ENCODE results near the gene KCTD15. TPM values are rescaled to one million over a fixed set of nuclear protein-coding genes. Genes with fewer than 3 reads are reported as not detected.

Gene KCTD15
- total and polyA plus RNA-seq, 4 donors: 0.89 to 13.8 (median 8.1) TPM

DNA sequence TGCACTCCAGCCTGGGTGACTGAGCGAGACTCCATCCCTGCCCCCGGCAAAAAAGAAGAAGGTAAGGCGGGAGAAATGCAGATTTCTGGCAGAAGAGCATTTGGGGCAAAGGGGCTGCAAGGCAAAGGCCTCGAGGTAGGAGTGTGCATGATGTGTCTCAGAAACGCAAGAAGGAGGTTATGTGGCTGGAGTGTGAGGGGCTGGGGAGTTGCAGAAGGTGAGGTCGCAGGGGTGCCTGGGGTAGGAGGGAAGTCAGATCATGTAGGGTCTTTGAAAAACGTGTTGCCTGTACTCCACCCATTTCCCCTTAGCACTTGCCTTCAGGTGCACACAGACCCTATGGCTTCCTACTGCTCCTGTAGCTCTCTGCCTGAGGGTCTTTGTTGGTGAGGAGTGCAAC, 29.9 kb downstream of the KCTD15 start:
- no peak overlapping the region for H3K27ac ChIP-seq (ENCODE audit: low read depth in 1 of 2, low read length in 2 of 2)
- no peak for DNase-seq (ENCODE audit: low spot score)
- no peak overlapping the region for H3K9ac ChIP-seq (ENCODE audit: low read depth in 1 of 2, low read length in 2 of 2)
- no peaks in the 10 kb centered on the region for H3K4me1 ChIP-seq (ENCODE audit: control insufficient read depth in 4 of 4, insufficient read depth in 4 of 4, low read length in 3 of 4)
- no peaks in the 10 kb centered on the region for H3K27me3 ChIP-seq (ENCODE audit: control insufficient read depth in 4 of 4, insufficient read depth in 4 of 4, low read length in 3 of 4)
- WGBS: 79% methylated on average over 7 of the region's 7 CpGs
- H3K9me3 ChIP-seq (ENCODE audit: control insufficient read depth in 4 of 4, low read length in 3 of 4): no peaks in the 10 kb centered on the region
- H3K36me3 ChIP-seq (ENCODE audit: control insufficient read depth in 4 of 4, insufficient read depth in 3 of 4, low read depth in 1 of 4, low read length in 3 of 4): no peaks in the 10 kb centered on the region
- no peak overlapping the region for H3K4me3 ChIP-seq (ENCODE audit: low read depth in 1 of 3, low read length in 3 of 3)
- TF ChIP-seq, protein P1, sequence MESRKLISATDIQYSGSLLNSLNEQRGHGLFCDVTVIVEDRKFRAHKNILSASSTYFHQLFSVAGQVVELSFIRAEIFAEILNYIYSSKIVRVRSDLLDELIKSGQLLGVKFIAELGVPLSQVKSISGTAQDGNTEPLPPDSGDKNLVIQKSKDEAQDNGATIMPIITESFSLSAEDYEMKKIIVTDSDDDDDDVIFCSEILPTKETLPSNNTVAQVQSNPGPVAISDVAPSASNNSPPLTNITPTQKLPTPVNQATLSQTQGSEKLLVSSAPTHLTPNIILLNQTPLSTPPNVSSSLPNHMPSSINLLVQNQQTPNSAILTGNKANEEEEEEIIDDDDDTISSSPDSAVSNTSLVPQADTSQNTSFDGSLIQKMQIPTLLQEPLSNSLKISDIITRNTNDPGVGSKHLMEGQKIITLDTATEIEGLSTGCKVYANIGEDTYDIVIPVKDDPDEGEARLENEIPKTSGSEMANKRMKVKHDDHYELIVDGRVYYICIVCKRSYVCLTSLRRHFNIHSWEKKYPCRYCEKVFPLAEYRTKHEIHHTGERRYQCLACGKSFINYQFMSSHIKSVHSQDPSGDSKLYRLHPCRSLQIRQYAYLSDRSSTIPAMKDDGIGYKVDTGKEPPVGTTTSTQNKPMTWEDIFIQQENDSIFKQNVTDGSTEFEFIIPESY (IDR thresholded peaks at IDR 0.05): no peak
- TF ChIP-seq, protein P2, sequence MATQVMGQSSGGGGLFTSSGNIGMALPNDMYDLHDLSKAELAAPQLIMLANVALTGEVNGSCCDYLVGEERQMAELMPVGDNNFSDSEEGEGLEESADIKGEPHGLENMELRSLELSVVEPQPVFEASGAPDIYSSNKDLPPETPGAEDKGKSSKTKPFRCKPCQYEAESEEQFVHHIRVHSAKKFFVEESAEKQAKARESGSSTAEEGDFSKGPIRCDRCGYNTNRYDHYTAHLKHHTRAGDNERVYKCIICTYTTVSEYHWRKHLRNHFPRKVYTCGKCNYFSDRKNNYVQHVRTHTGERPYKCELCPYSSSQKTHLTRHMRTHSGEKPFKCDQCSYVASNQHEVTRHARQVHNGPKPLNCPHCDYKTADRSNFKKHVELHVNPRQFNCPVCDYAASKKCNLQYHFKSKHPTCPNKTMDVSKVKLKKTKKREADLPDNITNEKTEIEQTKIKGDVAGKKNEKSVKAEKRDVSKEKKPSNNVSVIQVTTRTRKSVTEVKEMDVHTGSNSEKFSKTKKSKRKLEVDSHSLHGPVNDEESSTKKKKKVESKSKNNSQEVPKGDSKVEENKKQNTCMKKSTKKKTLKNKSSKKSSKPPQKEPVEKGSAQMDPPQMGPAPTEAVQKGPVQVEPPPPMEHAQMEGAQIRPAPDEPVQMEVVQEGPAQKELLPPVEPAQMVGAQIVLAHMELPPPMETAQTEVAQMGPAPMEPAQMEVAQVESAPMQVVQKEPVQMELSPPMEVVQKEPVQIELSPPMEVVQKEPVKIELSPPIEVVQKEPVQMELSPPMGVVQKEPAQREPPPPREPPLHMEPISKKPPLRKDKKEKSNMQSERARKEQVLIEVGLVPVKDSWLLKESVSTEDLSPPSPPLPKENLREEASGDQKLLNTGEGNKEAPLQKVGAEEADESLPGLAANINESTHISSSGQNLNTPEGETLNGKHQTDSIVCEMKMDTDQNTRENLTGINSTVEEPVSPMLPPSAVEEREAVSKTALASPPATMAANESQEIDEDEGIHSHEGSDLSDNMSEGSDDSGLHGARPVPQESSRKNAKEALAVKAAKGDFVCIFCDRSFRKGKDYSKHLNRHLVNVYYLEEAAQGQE (IDR thresholded peaks at IDR 0.05): no peak
- TF ChIP-seq FOXA1 (IDR thresholded peaks at IDR 0.05) (no peak), YY1 (IDR thresholded peaks at IDR 0.05) (no peak), NR2F2 (IDR thresholded peaks at IDR 0.05) (no peak), TAF1 (conservative IDR thresholded peaks at IDR 0.05) (no peak), FOXA2 (IDR thresholded peaks at IDR 0.05) (no peak), RAD21 (IDR thresholded peaks at IDR 0.05) (no peak), HNF4G (IDR thresholded peaks at IDR 0.05) (no peak), GABPA (IDR thresholded peaks at IDR 0.05 in 1 of 2, conservative IDR thresholded peaks at IDR 0.05 in 1 of 2) (no peak), RXRA (IDR thresholded peaks at IDR 0.05) (no peak), EGR1 (IDR thresholded peaks at IDR 0.05; ENCODE audit: low read depth in 2 of 2) (no peak), HNF4A (conservative IDR thresholded peaks at IDR 0.05) (no peak), SP1 (IDR thresholded peaks at IDR 0.05) (no peak)
- TF ChIP-seq, protein P3, sequence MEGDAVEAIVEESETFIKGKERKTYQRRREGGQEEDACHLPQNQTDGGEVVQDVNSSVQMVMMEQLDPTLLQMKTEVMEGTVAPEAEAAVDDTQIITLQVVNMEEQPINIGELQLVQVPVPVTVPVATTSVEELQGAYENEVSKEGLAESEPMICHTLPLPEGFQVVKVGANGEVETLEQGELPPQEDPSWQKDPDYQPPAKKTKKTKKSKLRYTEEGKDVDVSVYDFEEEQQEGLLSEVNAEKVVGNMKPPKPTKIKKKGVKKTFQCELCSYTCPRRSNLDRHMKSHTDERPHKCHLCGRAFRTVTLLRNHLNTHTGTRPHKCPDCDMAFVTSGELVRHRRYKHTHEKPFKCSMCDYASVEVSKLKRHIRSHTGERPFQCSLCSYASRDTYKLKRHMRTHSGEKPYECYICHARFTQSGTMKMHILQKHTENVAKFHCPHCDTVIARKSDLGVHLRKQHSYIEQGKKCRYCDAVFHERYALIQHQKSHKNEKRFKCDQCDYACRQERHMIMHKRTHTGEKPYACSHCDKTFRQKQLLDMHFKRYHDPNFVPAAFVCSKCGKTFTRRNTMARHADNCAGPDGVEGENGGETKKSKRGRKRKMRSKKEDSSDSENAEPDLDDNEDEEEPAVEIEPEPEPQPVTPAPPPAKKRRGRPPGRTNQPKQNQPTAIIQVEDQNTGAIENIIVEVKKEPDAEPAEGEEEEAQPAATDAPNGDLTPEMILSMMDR (IDR thresholded peaks at IDR 0.05; ENCODE audit: low read depth, low read length, missing input control): no peak
- TF ChIP-seq, protein P4, sequence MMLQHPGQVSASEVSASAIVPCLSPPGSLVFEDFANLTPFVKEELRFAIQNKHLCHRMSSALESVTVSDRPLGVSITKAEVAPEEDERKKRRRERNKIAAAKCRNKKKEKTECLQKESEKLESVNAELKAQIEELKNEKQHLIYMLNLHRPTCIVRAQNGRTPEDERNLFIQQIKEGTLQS (IDR thresholded peaks at IDR 0.05): no peak
- TF ChIP-seq, protein P5, sequence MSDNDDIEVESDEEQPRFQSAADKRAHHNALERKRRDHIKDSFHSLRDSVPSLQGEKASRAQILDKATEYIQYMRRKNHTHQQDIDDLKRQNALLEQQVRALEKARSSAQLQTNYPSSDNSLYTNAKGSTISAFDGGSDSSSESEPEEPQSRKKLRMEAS (IDR thresholded peaks at IDR 0.05): no peak
